NCI-H82 treated with DMSO at 0.1 percent for 48 hours (cell line): ENCODE results near the gene CHSY1.

Experiments
- DNase-seq: peaks from one replicate; lab custom pipeline; 2025; ENCODE audit not compliant: unreplicated experiment; lab: John Stamatoyannopoulos, UW

Gene CHSY1

DNA sequence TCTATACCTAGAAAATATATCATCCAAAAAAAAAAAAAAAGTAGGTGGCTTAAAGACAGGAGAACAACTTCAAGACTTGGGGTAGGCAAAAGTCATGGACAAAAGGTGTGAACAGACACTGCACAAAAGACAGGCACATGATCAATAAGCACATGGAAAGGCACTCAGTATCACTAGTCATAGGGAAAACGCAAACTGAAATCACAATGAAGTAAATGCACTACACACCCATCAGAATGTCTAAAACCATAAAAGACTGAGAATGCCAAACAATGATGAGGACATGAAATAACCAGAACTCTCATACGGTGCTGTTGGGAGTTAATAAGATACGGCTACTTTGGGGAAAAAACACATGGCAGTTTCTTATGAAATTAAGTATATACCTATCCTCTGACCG, 40.0 kb downstream of the CHSY1 start:
- no peak for DNase-seq

DNA sequence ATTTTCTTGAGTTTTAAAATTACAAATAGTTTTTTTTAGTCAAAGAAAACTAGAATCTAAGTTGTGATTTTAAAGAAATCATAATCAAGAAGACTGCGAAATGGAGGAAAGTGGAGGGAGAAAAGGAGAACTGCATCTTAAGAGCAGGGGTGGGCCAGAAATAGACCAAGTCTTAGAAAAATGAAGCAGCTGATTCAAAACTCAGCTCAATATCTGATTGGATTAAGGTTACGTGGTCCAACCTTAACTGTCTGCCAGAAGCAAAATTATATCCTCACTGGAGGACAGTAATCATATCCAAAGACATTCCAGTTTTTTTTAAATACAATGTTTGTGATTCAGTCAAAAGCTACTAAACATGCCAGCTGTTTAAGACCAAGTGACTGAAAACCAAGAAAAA, 41.4 kb downstream of the CHSY1 start:
- DNase-seq: no peak

DNA sequence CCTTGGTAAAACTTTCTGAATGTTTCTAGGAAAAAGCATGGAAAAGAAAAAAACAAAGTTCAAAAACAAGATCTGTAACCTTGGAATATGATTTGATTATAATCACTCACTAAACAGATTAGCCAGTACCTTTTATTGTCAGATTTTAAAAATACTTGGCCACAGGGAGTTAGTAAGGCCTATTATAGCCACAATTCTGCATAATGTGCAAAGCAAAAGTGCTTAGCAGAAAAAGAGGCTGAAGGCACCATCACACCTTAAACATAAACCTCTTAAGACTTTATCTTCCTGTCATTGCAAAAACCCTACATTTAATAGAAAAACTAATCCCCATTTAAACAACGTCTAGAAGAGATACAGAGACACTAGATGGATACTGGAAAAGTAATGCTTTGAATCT, 41.8 kb downstream of the CHSY1 start:
- no peak for DNase-seq

DNA sequence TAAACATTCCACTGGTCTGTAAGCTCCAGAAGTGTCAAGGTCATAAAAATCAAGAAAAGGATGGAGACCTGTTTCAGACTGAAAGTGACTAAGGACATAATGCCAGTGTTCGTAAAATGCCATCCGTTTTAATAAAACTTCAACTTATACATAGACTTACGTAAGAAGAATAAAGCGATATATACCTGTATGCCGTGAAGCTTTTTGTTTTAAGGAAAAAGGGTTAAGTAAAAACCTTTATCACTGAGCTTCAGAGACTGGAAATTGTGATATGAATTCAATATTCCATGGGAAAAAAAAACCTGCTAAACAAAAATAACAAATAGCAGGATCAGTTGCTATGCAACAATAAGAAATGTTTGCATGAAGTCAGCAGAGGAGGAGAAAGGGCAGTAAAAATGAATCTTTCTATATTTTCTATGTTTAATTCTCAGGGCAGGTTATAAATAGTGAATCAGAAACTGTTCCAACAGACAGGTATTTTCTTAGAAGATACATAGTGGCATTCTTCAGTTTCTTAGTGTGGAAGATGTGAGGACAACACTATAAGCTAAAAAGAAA, 42.5 kb downstream of the CHSY1 start:
- no peak for DNase-seq

DNA sequence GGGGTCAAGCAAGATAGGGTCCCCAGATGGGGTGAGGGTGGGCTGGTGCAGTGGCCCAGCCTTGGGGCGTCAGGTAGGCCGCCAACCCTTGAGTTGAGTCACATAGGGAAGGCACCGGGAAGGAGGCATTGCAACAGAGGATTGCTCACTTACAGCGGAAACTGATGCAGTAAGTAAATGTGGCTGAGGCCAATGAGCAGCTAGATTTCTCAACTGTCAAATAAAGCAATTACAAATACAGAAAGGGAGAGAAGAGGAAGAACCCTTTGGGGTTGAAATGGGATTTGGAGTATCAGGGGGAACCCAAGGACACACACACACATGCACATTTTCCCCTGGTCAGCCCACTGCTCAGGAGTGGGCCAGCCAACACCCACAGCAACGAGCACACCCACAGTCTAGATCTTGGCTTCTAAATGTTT, 44.0 kb downstream of the CHSY1 start:
- DNase-seq: no peak

DNA sequence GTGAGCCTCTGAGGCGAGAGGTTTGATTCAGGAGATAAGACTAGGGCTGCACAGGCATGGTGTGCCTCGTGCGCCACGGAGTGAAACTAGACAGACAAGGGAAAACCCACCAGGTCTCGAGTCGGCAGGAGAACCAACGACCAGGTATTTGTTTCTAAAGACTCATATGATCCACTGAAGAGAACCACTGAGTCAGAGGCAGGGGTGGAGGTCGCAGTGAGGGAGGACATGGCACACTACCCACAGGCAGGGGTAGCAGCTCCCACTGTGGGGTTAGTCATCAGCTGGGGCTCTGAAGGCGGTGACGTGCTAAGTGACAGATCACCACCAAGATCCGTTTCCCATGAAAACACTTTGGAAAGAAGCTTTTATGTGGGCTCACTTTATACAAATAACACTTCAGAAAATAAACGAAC, 45.7 kb downstream of the CHSY1 start:
- DNase-seq: no peak

DNA sequence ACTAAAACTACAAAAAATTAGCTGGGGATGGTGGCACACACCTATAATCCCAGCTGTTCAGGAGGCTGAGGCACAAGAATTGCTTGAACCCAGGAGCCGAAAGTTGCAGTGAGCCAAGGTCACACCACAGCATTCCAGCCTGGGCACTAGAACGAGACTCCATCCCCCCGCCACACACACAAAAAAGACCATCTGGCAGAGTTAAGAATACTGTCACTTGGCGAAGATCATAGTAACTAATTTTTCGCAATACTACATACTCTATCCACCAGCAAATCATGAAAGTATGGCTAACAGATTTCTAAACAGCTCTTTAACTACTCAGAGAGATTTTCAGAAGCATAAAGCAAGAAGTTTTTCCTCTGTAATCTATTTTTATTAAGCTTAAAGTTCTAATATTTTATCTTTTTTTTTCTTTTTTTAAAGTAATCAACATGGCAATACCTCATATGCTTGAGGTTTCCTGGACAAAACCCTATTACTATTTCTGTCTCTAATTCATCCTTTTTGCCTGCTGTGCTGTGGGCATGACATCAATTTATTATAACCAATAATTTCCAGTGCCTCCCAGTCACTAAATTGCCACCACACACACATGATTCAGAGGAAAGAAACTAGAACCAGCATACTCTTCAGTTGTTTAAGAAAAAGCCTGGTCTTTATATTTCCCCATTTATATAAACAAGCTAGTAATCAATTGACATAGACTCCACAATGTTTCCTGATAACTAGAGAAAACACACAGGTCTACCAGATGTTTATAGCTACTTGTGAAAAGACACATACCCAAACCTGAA, 46.9 kb downstream of the CHSY1 start:
- DNase-seq: no peak

DNA sequence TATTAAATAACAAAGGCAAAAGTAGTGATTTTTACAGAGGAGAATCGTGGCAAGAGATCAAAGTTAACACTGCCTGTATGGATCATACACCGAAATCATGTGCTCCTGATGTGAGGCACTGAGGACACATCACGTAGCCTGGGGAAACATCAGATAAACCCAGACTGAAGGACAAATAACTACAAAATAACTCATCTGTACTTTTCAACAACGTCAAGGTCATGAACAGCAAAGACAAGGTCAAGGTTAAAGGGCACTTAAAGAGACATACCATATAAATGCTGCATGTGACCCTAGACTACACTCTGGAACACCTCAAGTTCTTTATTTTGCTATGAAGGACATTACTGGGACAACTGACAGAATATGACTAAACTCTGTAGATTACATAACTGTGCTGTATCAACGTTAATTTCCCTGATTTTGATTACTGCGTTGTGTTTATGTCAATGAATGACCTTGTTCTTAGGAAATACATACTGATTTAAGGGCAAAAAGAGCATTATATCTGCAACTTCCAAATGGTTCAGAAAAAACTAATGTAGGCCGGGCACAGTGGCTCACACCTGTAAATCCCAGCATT, 48.1 kb downstream of the CHSY1 start:
- no peak for DNase-seq

DNA sequence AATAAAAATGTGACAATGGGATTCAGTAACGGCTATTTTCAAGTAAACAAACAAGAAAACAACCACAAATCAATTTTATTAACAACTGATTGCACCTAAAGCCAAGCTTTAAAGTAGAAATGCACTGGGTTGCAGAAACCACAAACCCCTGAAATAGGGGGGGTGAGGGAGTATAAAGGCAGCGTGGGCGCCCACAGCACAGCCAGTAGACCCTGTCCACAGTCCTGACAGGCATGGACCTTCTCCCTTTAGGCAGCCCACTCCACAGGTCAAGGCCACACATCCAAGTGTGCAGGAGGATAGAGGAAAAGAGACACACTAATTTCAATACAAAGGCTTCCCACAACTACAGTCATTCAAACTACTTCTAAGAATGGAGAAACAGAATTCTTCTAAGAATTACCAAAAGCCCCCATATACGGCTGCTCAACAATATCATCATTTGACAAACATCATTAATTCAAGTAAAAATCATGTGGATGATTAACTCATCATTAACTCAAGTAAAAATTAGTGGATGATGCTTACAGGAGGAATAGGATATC, 48.7 kb downstream of the CHSY1 start:
- DNase-seq: no peak

DNA sequence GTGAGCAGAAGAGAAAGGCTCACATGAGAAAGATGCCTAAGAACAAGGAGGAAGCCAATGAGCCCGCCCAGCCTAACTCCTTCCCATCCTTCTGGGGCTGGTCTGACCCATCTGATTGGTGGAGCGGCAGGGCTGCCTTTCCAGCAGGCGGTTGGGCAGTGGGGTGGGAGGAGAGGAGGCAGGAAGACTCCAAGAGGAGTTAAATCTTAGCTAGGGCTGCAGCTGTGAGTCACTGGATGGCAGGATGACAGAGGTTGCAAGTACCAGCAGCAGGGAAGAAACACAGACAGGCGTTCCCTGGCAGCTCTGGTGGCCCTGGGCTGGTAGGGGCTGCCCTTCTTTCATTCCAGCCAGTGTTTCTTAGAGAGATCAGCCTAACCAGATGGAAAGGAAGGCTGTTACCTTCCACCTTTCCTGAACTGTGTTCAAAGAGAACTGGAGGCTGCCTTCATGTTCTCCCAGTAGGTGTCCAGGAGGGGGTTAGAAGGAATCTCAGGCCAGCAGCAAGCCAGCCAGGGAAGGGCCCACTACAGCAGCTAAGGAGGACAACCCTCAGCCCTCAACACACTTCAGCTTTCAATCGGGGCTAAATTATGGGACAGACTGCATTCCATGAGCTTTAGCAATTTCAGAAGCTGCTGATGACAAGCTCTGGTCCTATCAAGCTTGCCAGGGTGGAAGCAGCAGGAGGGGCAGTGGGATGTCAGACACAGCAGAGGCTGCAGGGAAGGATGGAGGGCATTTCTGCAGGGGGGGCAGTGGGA, 50.3 kb downstream of the CHSY1 start:
- DNase-seq: no peak

DNA sequence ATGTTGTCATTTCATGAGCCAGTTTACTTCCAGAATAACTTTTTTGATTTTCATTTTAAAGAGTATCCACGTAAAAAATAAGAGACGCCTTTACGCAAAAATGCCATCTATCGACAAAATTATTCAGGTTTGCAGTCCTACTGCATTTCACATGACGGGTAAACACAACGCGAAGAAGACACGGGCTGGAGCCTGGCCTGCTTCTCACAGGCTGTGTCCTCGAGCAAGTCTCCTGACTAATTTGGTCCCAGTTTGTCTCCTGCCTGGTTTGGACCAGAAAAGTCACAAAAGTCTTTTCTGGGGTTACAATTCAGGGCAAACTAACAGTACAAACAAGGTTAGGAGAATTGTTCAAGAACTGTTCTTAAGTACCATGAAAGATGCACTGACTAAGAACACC, 51.7 kb downstream of the CHSY1 start:
- no peak for DNase-seq

DNA sequence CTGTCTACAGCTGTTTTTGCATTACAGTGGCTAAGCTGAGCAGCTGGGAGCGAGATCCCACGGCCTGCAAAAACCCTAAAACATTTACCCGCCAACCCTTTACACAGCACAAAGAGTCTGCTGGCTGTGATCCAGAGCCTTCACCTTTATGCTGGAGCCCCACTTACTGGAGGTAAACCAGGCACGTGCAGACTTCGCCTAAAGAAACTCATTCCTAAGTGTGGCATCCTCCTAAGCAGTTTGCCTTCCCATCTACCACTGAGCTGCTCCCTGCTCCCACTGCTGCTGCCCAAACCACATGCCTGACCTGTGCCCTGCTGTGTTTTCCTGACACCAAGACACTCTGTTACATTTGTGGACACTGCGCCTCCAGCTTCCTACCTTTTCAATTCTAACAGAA, 53.0 kb downstream of the CHSY1 start:
- DNase-seq: no peak

DNA sequence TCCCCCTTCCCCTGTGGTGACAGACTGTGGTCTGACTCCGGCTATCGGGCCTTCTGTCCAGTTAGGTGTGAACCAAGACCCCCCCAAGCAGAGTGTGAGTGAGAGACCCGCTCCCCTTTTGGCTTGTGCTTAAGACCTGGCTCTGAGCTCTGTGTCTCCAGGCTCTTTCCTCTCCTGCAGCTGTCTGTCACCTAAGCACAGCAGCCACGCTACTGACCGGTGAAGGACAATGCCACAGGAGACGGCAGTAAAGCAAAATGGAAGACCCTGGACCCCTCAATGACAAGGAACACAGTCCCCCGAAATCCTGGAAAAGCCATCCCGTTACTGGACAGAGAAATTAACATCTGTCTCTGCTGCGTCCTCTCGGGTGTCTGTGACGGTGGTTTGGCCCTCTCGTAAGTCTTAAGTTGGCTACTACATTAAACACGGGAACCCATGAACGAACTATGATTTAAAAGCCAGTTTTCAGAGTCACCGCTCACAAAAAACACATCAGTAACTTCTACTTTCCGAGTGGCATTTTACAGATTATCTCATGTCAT, 53.7 kb downstream of the CHSY1 start:
- DNase-seq: no peak

DNA sequence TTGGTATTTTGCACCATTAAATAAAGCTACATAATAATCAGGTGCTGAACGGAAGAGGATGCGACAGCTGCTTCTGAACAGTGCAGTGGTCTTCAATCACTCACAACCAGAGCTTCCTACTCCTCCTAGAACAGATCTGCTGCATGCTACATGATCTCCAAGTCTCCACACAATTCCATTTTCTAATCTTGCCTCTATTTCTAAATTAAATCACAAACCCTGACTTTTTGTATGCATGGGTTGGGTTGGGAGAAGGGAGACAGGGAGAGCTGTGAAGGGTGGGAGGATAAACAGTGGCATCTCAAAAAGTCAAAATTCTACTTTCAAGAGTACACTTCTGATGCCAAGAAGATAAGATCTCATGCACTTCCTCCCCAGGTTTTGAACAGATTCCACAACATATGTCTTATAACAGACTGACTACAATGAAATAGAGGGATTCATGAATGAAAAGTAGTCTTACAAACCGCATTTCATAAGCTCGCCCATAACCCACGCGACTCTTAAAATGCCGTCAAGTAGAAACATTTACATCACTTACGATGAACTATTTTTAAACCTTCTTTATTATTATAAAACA, 57.2 kb downstream of the CHSY1 start:
- no peak for DNase-seq

DNA sequence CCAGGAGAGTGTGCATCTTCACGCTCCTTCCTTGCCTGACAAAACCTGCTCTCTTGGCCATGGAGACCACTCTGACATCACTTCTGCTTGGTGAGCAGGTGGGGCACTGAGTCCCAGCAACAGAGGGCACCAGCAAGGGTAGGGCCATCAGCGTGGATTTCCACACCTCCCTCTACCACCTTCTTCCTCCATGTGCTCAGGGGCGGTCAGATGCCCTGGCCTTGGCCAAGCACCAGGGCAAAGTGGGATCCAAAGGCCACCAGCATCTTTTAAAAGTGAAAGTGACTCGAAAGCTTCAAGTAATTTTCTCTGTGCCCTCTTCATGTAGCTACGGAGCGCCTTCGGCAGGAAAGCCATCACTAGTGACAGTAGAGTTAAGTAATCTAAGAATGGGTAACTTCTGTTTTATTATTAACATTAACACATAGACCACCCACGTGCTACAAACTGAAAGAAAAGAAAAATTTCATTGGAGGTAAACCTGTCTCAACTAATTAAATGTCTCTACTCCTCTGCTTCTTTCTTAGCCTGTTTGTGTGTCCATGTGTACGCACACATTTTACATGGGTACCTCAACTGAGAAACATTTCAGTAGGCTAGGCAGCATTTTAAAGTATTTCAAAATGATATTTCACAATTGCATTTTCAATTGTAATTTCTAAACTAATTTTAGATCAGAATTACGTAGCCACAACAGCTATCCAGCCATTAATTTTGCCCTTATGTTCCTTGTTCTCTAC, 57.9 kb downstream of the CHSY1 start:
- no peak for DNase-seq

DNA sequence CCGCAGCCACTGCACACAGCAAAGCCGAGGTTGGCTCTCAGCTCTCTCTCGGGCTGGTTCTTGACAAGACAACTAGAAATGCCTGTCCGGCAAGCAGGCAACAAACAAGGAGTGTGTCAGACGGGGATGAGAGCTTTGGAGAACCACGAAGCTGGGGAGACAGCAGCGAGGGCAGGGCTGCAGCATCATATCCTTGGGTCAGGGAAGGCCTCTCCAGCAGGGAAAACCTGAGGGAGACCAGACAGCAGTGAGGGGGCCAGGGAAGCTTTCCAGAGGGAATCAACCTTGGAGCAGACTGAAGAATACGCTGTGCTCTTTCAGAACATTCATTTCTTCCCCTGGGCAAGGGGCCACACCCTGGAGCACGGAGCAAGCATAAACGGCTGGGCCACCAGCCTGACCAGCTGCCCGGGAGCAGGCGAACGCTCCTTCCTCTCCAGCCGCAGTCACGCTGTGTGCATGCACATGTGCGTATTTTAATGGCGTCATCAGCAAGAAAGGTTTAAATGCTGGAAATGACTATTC, 58.7 kb downstream of the CHSY1 start:
- DNase-seq: no peak

DNA sequence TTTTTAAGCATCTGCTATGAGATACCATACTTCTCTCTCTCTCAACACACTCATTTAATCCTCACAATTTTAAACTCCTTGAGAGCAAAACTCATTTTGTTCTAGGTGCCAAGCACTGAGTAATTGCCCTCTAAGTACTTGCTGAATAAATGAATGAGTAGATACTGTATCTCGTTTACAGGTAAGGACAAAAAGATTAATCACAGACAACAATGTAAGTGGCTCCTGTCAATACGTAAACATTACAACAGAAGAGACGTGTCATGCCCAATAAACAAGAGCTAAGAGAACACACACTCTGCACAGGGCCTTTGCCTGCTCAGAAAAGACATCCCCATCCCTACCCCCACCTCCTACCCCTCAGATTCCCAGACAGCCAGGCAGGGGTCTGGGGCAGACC, 59.8 kb downstream of the CHSY1 start:
- DNase-seq: no peak

DNA sequence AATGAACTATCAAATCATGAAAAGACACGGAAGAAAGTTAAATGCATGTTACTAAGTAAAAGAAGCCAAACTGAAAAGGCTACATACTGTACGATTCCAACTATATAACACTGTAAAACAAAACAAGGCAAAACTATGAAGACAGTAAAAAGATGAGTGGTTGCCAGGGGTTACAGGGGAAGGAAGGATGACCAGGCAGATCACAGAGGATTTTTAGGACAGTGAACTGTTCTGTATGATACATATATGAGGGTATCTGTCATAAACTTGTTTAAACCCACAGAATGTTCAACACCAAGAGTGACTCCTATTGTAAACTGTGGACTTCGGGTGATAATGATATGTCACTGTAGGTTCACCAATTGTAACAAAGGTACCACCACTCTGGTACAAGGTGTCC, 60.6 kb downstream of the CHSY1 start:
- no peak for DNase-seq

DNA sequence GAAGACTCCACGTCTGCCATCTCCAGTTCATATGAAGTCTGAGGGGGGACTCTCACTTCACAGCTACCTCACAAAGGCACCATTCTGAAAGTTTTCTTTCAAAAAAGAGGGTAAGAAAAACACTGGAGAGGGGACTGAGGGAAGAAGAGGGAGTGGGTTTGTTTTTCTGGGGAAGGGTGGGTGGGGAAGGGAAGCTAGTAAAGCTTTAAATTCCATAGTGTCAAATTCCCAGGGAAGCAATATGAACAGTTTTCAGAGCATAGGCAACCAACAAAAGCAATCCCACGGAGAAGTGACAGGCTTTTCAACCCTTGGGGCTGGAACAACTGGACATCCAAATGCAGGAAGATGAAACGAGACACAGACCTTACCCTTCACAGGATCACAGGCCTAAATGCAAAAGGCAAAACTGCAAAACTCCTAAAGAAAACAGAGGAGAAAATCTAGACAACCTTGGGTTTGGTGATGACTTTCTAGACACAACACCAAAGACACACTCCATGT, 61.7 kb downstream of the CHSY1 start:
- DNase-seq: no peak
